Measurements from ENCODE around the gene CST1.
"Not testable (repeated sequence)": the region's sequence is repeated elsewhere in the genome, so short reads cannot be mapped to it uniquely, and the experiment has no call there.

CST1 gene, protein sequence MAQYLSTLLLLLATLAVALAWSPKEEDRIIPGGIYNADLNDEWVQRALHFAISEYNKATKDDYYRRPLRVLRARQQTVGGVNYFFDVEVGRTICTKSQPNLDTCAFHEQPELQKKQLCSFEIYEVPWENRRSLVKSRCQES

DNA sequence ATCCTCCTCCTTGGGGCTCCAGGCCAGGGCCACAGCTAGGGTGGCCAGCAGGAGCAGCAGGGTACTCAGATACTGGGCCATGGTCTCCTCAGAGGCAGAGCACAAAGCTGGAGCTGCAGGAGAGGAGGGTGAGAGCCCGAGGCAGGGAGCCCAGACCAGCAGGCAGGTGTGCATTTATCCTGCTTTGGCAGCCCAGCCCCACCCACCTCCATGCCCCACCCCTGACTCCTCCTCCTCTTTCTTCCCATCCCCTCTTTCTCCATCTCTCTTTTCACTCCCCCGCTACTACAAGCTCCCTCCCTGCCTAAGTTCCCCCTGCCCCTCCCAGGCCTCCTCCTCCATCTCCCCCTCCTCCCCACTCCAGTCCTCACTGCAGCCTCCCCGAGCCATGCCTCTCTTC is at the start of gene CST1:
TSS of gene CST1 (minus strand) at position 150 of the 400 bp plus-strand sequence. CDS start at position 81, 69 bp downstream.
- not testable (repeated sequence) for DNase-seq

DNA sequence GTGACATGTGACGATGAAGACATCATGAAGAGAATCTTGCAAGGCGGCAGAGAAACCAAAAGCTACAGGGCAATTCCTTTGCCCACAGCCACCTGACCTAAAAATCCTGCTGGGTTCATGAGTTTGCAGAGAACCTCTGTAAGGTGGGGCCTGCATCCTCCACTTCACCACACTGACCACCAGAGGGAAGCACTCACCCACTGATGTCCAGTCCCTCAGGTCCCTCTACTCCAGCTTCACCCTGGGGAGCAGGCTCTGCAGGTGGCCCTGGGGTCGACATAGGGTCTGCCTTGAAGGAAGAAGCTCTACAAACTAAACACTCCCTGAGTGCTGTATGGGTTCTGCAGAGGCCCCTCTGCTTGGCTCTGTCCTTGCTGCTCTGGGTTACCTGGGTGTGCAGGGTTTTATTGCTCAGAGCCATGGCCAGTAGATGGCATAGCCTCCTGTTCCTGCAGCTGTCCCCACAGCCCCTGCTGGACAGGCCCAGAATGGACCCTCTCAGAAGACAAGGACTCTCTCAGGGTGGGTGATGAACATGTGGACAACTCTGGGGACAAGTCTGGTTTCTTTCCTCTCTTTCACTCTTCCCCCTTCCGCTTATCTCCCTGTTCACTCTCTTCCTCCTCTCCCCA is 48.6 kb upstream of the CST1 start:
- DNase-seq = peak; percentile 12

DNA sequence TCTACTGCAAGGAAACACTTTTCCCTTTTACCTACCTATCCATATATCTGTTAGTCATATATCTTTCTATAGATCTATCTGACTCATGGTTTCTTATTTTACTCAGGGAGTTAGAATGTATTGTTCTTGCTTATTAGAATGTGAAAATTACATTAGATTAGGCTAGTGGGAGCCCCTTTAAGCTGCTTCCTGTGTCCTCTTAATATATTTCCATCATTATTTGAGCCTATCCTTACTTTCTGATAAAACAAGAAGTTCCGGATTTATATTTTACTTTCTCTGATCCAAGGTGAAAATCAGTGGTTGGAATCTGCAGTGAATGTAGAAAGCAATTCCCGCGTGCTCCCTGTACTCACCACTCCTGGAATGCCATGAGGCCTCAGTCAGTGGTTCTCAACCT is 44.8 kb upstream of the CST1 start:
- DNase-seq = no peak

DNA sequence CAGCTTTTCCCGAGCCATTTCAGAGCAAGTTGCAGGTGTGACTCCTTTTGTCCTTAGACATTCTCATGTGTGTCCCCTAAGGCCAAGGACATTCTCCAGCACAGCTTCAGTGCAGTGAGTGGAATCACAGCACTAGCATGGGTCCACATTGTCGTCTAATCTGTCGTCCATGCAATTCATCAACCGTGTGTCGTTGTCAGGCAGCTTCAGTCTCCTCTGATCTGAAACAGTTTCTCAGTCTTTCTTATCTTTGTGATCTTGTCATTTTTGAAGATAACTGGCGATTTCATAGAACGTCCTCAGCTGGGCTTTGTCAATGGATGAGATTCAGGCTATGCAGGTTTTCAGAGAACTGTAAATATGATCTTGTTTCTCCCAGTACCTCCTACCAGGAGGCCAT is 44.1 kb upstream of the CST1 start:
- DNase-seq = no peak

DNA sequence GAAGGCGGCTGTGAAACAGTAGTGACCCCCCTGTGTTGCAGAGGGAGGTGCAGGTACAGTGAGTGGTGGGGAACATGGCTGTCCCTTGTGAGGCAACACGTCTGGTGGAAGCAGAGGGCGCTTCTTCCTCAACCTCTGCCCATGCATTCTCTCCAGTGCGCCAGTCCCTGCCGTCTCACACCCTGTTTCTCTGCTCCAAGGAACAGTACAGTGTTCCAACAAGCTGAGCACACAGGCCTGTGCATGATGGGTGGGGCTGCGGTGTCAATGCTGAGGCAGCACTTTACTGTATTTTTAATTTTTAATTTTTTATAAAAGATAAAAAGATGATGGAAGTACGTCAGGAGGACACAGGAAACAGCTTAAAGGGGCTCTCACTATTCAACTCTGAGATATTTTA is 43.3 kb upstream of the CST1 start:
- DNase-seq = no peak

DNA sequence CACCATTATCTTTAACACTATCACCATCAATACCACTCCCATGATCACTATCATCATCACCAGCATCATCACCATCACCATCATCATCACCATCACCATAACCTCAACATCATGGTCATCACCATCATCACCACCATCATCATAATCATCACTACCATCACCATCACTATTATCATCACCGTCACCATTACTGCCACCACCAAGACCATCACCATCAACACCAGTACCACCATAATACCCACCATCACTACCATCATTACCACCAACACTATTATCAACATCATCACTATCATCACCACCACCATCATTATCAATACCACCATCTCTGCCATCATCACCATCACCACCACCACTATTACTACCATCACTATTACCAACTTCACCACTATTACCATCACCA is 32.7 kb upstream of the CST1 start:
- DNase-seq = no peak

DNA sequence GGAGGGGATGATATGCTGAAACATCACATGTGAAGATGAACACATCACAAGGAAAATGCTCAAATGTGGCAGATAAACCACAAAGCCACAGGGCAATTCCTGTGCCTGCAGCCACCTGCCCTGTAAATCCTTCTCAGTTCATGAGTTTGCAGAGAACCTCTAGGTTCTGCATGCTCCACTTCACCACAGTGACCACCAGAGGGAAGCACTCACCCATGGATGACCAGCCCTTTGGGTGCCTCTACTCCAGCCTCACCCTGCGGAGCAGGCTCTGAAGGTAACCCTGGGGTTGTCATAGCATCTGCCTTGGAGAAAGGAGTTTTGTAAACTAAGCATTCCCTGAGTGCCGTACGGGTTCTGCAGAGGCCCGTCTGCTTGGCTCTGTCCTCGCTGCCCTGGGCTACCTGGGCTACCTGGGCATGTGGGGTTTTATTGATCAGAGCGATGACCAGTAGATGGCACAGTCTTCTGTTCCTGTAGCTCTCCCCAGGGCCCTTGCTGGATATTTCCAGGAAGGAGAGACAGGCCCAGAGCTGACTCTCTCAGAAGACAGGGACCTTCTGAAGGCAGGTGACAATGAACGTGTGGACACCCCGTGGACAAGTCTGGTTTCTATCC is 31.7 kb upstream of the CST1 start:
- no peak for DNase-seq

DNA sequence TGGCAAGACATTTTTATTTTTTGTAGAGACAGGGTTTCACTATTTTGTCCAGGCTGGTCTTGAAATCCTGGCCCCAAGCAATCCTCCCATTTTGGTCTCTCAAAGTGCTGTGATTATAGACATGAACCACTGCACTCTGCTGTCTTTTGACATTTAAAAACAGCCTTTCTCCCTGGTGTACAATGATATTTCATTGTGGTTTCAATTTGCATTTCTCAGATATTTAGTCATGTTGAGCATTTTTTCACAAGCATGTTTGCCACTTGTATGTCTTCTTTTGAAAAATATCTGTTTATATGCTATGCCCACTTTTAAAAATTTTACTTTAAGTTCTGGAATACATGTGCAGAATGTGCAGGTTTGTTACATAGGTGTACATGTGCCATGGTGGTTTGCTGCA is 27.9 kb upstream of the CST1 start:
- not testable (repeated sequence) for DNase-seq

DNA sequence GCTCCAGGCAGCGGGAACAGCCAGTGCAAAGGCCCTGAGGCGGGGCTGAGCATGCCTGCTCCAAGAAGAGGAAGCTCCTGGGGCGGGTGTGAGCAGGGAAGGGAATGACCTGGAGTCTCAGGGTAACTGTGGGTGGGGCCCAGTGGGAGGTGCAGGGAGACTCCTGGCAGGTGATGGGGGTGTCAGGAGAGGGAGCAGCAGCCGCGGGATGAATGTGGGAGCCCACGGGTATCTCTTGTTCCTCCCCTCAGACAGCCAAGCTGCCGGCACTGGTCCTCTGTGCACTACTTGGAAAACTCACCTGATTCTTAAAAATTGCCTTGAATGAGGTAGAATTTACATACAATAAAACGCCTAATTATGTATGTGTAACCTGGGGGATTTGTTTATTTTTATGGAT is 26.6 kb upstream of the CST1 start:
- not testable (repeated sequence) for DNase-seq

DNA sequence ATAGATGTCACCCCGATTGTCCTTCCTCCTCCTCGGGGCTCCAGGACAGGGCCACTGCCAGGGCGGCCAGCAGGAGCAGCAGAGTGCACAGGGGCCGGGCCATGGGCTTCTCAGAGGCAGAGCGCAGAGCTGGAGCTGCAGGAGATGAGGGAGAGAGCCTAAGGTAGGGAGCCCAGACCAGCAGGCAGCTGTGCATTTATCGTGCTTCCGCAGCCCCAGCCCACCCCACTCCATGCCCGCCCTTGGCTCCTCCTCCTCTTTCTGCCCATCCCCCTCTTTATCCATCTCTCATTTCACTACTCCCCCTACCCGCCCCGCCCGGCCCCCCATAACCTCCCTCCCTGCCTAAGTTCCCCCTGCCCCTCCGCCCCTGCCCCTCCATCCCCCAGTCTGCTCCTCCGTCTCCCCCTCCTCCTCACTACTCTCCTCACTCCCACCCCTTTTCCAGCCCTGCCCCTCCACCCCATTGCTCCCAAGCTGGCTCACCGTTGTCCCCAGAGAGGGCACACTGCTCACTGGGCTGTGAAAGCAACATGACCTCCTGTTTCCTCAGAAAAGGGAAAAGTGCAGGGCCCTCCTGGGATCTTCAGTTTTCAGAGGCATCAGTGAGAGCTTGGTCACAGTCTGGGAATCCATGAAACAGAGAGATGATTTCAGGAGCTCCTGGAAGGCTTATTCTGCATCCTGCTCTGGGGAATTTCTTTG is 25.5 kb upstream of the CST1 start:
- no peak for DNase-seq

DNA sequence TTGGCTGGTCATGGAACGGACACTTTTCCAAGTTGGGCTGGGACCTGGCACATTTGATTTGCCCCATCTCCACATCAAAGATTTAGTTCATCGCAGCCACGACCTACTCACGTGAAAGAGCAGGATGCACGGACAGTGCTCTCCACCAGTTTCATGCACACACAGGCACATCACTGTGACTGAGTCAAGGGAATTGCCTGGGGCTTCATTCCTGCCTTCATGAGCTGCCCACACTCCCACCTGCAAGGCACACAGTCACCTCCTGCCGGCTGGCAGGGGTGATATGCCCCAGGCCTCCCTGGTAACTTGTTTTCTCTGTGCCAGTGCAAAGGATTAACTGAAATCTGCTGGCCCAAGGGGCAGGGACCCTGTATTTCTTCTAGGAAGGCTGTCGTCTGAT is 23.3 kb upstream of the CST1 start:
- no peak for DNase-seq

DNA sequence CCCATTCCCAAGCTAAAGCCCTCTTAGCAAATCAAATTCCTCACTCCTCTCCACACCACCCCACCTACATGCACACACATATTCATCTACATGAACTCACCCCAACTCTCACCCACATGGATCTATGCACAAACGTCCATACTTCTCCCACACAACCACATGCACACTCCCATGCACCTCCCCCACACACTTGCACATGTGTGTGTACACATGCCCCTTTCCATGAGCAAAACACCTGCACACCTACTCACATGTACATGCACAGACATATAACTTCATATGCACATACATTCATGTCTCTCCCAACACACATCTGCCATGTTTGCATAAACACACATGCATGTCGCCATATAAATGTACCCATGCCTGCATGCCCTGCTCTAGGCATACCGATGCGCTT is 22.8 kb upstream of the CST1 start:
- no peak for DNase-seq

DNA sequence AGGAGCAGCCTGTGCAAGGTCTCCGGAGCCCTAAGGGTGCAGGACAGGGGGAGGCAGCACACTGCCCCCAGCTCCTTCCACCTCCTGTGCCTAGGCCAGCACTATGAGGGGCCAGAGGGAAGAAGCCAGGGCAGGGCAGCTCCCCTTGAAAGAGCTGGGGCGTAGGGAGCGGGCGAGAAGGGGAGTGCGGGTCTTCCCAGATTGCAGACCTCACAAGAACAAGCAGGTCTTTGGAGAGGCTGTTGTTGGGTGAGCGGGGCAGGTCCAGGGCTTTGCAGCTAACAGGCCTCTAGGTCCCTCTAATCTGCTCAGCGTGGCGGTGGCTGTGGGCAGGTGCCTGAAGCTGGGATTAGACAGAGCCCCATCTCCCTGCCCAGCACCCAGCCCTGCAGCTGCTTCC is 22.4 kb upstream of the CST1 start:
- DNase-seq = no peak

DNA sequence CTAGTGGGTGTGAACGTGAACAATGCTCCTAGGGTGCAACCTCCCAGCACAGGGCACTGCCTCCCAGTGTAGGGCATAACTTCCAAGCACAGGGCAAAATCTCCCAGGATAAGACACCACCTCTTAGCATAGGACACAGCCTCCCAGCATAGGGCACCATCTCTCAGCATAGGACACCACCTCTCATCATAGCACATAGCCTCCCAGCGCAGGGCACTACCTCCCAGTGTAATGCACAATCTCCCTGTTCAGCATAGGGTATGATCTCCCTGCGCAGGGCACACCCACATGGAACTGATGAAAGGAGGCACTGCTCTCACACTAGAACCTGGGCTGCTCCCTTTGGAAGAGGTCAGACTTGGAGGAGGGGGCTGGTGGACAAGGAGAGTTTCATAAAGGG is 21.3 kb upstream of the CST1 start:
- no peak for DNase-seq

DNA sequence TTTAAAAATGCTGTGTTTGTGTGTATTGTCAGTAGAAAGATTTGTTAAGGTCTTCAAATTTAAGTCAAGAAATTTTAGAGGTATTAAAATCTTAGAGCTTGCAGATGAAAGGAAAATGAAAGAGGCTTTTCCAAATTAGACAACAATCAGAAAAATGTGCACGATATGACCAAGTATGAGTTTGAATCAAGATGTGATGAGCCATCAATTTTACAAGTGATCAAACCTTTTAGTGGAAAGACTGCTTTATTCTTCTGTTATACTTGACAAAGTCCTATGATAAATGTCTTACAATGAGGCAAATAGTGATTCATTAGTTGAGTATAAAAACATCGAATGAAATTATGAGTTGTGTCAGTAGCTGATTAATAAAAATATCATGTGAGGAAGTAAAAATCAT is 19.6 kb upstream of the CST1 start:
- no peak for DNase-seq

DNA sequence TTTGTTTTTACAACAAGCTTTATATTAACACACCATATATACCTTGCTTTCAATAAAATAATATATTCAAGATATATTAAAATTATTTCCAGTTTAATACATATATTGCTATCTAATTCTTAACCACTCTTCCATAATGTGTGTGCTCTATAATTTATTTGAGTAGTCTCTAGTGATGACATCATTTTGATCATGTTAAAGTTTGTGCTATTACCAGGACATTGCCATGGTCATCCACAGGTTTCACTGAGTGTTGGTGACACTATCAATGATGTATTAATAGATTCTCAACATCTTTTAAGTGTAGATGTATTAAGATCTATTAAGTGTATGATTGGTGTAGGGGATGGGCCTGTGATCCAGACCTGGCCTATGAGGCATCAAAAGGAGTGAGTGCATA is 17.8 kb upstream of the CST1 start:
- DNase-seq = not testable (repeated sequence)

DNA sequence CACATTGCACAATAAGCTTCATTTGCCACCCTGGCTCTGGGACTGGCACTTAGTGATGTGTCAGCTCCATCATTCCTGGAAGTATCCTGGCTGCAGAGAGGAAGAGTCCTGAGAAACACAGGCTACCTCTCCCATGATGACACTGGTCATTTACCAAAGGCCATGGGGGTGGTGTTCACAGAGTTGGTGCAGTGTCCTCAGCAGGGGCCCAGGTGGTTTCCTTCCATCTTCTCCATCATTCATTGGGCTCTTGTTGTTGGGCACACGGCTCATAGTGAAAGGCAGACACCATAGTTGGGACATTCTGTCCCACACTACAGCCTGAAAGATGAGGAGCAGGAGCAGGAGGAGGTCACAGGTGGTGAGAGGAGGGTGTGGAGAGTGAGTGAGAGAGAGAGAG is 15.8 kb upstream of the CST1 start:
- DNase-seq = no peak

DNA sequence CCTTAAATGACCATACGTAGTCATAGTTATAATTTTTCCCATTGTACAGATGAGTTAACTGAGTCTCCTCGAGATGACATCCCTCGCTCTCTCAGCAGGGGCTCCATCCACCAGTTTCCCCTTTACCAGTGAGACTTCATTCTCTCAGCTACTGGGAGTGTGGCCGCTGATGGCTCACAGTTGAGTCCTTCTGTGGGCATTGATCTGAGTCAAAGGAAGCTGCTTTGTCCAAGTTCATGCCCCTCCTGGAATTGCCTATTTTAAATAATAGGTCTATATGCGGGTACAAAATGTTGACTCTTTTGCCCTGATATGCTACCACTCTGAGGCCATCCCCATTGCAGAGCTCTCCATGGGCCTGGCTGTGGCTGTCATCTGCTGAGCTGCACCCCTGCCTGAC is 14.8 kb upstream of the CST1 start:
- DNase-seq = no peak

DNA sequence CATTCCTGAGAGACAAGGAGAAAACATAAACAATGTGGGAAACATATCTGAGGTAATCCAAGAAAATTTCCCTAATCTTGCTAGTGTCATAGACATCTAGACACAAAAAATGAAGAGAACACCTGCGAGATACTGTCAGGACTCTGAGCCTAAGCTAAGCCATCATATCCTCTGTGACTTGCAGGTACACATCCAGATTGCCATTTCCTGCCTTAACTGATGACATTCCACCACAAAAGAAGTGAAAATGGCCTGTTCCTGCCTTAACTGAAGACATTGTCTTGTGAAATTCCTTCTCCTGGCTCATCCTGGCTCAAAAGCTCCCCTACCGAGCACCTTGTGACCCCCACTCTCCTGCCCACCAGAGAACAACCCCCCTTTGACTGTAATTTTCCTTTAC is 13.9 kb upstream of the CST1 start:
- DNase-seq = not testable (repeated sequence)

DNA sequence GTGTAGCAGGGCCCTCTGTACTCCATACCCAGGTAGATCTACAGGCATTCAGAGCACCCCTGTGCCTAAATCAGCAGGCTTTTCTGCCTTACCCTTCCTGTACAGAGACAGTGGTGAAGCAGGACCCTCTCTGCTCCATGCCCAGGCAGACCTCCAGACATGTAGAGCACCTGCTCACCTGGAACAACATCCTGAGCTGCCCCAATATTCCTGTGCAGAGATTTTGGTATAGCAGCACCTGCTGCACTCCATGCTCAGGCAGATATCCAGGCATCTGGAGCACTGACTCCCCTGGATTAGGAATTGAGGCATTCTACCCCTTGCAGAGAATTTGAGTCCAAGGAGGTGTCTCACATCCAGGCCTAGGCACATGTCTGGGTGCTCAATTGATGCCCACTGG is 12.6 kb upstream of the CST1 start:
- no peak for DNase-seq

DNA sequence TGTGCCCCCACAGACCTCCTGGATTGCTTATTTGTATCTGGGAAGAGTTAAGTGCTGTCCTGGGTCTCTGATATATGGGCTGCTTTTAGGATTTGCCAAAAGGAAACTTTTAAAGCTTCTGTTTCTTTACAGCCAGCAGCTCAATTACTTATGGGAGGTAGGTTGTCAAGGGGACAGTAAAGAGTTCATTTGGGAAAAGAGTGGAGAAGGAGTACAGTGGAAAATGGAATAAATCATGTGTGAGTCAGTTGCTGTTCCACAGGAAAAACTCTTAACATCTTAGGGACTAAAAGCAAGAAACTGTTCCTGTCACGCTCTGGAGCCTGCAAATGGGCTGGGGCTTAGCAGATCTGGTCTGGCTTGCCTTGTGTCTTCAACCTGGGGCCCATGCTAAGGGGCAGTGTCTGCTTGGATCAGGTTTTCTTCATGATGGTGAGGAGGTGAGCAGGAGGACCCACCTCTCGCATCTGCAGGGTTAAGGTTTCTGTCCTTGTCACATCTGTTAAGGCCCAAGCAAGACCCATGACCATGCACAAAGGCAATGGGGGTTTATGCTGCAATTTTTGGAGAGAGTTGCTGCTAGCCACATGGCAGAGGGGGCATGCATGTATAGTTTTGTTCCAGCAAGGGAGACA is 8.7 kb upstream of the CST1 start:
- no peak for DNase-seq

DNA sequence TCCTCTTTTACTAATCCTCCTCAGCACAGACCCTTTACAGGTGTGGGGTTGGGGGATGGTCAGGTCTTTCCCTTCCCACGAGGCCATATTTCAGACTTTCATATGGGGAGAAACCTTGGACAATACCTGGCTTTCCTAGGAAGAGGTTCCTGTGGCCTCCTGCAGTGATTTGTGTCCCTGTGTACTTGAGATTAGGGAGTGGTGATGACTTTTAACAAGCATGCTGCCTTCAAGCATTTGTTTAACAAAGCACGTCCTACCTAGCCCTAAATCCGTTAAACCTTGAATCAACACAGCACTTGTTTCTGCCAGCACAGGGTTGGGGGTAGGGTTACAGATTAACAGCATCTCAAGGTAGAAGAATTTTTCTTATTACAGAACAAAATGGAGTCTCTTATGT is 6.1 kb upstream of the CST1 start:
- not testable (repeated sequence) for DNase-seq

DNA sequence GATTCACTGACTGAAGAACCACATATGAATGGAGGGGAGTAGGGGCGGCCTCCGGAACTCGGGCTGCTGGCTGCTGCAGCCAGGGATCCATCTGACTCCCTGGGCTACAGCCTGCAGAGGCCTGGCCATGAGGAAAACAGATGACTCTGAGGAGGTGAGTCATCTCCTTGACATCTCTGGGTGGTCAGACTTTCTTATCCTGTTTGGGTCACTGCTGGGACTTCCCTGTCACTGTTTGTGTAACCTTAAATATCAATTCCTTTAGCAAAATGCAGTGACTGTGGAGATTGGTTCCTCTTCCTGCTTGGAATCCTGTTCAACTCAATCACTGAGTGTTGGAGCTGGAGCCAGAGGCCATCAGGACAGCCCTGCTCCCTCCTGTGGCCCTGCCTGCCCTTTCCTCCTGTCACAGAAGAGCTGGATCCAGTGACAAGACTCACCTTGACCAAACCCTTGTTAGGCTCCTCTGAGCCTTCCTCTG is 4.4 kb upstream of the CST1 start:
- DNase-seq = not testable (repeated sequence)

DNA sequence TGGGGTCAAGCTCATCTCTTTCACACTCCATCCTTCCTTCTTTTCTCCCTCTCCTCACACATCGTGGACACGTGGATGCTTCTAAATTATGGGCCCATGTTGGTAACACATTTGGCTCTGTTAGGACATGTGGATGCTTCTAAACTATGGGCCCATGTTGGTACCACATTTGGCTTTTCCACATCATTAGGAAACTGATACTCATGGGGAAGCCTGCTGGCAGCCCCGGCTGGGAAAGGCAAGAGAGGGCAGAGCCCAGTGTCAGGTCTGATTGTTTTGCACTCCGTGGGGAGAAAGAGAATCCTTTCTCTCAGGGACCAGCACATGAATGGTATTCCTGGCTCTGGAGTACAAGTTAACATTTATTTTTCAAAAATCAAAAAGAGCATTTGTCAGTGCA is 4.0 kb upstream of the CST1 start:
- DNase-seq = no peak
